A549 (cell line): ENCODE results near the gene EIF2B2. TPM values are rescaled to one million over a fixed set of nuclear protein-coding genes. Genes with fewer than 3 reads are reported as not detected.

Source experiments
- ATAC-seq, 2 experiments: fragments of 200-7000 bp in 1 of 2; fragments of >200 bp in 1 of 2; cut with Nextera tagmentation in 1 of 2; cut with Tn5 transposase in 1 of 2; 3 replicates each; pipeline versions ENCODE4 v1.8.0 to v1.9.1; 2018 to 2020; ENCODE audit warnings: mild to moderate bottlenecking in 1 of 2, moderate library complexity in 1 of 2
- CTCF ChIA-PET: fragments of 300-600 bp; sonication (Branson Sonifier 250); formaldehyde crosslinking; extraction: SDS; loops from one replicate; lab custom pipeline; 2021; ENCODE audit warnings: antibody characterized with exemption, inconsistent platforms; lab: Yijun Ruan, JAX
- POLR2A ChIA-PET: fragments of 350-600 bp; formaldehyde crosslinking; extraction: SDS; loops from one replicate; lab custom pipeline; 2021; ENCODE audit warnings: antibody characterized with exemption, inconsistent platforms; lab: Yijun Ruan, JAX
- DNase-seq, 2 experiments: peaks; one replicate each; pipeline versions ENCODE4 v3.0.0 to v3.0.0-alpha.2; 2011 to 2016; ENCODE audit warnings: low read depth in 1 of 2, low spot score in 1 of 2
- FAIRE-seq: peaks from 2 replicates; lab custom pipeline; 2011; peaks lifted over from hg19 to GRCh38; lab: Jason Lieb, UNC
- H3K27ac ChIP-seq, 2 experiments: fragments of >200 bp; sonication (Bioruptor Twin); formaldehyde crosslinking; 3 replicates each; pipeline ENCODE4 v1.5.1; 2016 to 2017
- H3K4me1 ChIP-seq: fragments of >200 bp; sonication (Bioruptor Twin); formaldehyde crosslinking; 3 replicates; pipeline ENCODE4 v1.6.1; 2016
- H3K4me2 ChIP-seq: fragments of >200 bp; sonication (Bioruptor Twin); formaldehyde crosslinking; 3 replicates; pipeline ENCODE4 v1.6.1; 2016
- H3K4me3 ChIP-seq: fragments of >200 bp; sonication (Bioruptor Twin); formaldehyde crosslinking; 3 replicates; pipeline ENCODE4 v1.5.1; 2016
- H3K9me3 ChIP-seq: fragments of >200 bp; sonication (Bioruptor Twin); formaldehyde crosslinking; 3 replicates; pipeline ENCODE4 v1.6.1; 2016
- BHLHE40 ChIP-seq: IDR thresholded peaks from 2 replicates; pipeline ENCODE4 v1.6.1; 2012; ENCODE audit warnings: low read depth, low read length, inconsistent platforms
- CBX2 ChIP-seq: fragments of 200-600 bp; sonication (generic); IDR thresholded peaks from 2 replicates; pipeline ENCODE4 v1.6.1; 2016; ENCODE audit warnings: low read depth, mild to moderate bottlenecking, borderline replicate concordance
- CBX8 ChIP-seq: fragments of 200-600 bp; sonication (generic); IDR thresholded peaks from 2 replicates; pipeline ENCODE4 v1.6.1; 2016
- CEBPB ChIP-seq, 2 experiments: fragments of >200 bp in 1 of 2; sonication (Bioruptor Twin) in 1 of 2; formaldehyde crosslinking in 1 of 2; IDR thresholded peaks; 2 replicates each; pipeline ENCODE4 v1.6.1; 2012 to 2016
- FOSB ChIP-seq: fragments of 250-450 bp; sonication (Bioruptor Pico); IDR thresholded peaks from 2 replicates; pipeline ENCODE4 v1.5.0; 2020; ENCODE audit warnings: mild to moderate bottlenecking, moderate library complexity
- FOSL2 ChIP-seq, 2 experiments: fragments of 450-650 bp in 1 of 2; fragments of >200 bp in 1 of 2; sonication (Bioruptor Twin) in 1 of 2; formaldehyde crosslinking; IDR thresholded peaks; 2 replicates each; pipeline versions ENCODE4 v1.5.0 to v1.6.1; 2016 to 2020; ENCODE audit warnings: mild to moderate bottlenecking in 1 of 2, moderate library complexity in 1 of 2
- HOXB5 ChIP-seq: fragments of 250-450 bp; sonication (Bioruptor Pico); IDR thresholded peaks from 2 replicates; pipeline ENCODE4 v1.5.0; 2020; ENCODE audit warnings: mild to moderate bottlenecking, moderate library complexity
- NFE2L2 ChIP-seq: fragments of 150-350 bp; conservative IDR thresholded peaks from 2 replicates; pipeline ENCODE4 v1.6.1; 2014; ENCODE audit warnings: low read length
- PHF8 ChIP-seq: fragments of 200-600 bp; sonication (generic); IDR thresholded peaks from 2 replicates; pipeline ENCODE4 v1.6.1; 2016; ENCODE audit warnings: low read depth, mild to moderate bottlenecking, antibody characterized with exemption, moderate library complexity, borderline replicate concordance
- SMC3 ChIP-seq: fragments of >200 bp; sonication (Bioruptor Twin); formaldehyde crosslinking; IDR thresholded peaks from 3 replicates; pipeline ENCODE4 v1.6.1; 2018; ENCODE audit warnings: inconsistent platforms
- TFCP2L1 ChIP-seq: fragments of 250-450 bp; sonication (Bioruptor Pico); IDR thresholded peaks from 2 replicates; pipeline ENCODE4 v1.5.0; 2021; ENCODE audit warnings: mild to moderate bottlenecking
- TP53 ChIP-seq: fragments of 250-450 bp; sonication (Bioruptor Pico); IDR thresholded peaks from 2 replicates; pipeline ENCODE4 v1.5.0; 2021; ENCODE audit warnings: mild to moderate bottlenecking, moderate library complexity
- ZC3H11A ChIP-seq: fragments of 450-650 bp; IDR thresholded peaks from 2 replicates; pipeline ENCODE4 v1.6.1; 2014; ENCODE audit warnings: antibody characterized with exemption, mild to moderate bottlenecking
- ZSCAN20 ChIP-seq: fragments of 250-450 bp; sonication (Bioruptor Pico); IDR thresholded peaks from 2 replicates; pipeline ENCODE4 v1.8.0; 2022; ENCODE audit warnings: mild to moderate bottlenecking, moderate library complexity
- WGBS: methylation state at CpG from one replicate; pipeline ENCODE4 v1.1.6; 2017; ENCODE audit errors: missing lambda C conversion rate; 5-methylcytosine and 5-hydroxymethylcytosine counted together
- polyA plus RNA-seq, 4 experiments: library from polyadenylated mRNA; depleted of rRNA in 3 of 4; stranded (reverse); fragments of >200 nt; fragmentation: RNase III in 1 of 4; extraction: RNeasy Plus Mini Kit Qiagen cat#74134 plus additional on column Dnase treatment in 1 of 4; gene quantifications; 2 replicates in 3 of 4; 3 replicates in 1 of 4; pipeline ENCODE4 v1.2.3, GENCODE V29; 2011 to 2017
- TF ChIP-seq, protein P1 (sequence below): fragments of 150-350 bp; IDR thresholded peaks from 2 replicates; pipeline ENCODE4 v1.6.1; 2014; ENCODE audit warnings: low read depth, mild to moderate bottlenecking, low read length
- TF ChIP-seq, protein P2 (sequence below): fragments of 200-600 bp; sonication (generic); IDR thresholded peaks from 2 replicates; pipeline ENCODE4 v1.6.1; 2016; ENCODE audit warnings: antibody characterized with exemption, mild to moderate bottlenecking, moderate library complexity
- TF ChIP-seq, protein P3 (sequence below): fragments of >200 bp; sonication (Bioruptor Twin); formaldehyde crosslinking; IDR thresholded peaks from 3 replicates; pipeline ENCODE4 v1.5.1; 2016
- TF ChIP-seq, protein P4 (sequence below): fragments of >200 bp; sonication (Bioruptor Twin); formaldehyde crosslinking; IDR thresholded peaks from 2 replicates; pipeline ENCODE4 v1.6.1; 2016
- TF ChIP-seq, protein P5 (sequence below): fragments of >200 bp; sonication (Bioruptor Twin); formaldehyde crosslinking; IDR thresholded peaks from 3 replicates; pipeline ENCODE4 v1.6.1; 2016
- TF ChIP-seq, protein P6 (sequence below): IDR thresholded peaks from 2 replicates; pipeline ENCODE4 v1.6.1; 2012

Gene EIF2B2
- polyA plus RNA-seq, 2 of the 4 experiments (the other 2 are of a cell fraction): 88.4 to 116 TPM

DNA sequence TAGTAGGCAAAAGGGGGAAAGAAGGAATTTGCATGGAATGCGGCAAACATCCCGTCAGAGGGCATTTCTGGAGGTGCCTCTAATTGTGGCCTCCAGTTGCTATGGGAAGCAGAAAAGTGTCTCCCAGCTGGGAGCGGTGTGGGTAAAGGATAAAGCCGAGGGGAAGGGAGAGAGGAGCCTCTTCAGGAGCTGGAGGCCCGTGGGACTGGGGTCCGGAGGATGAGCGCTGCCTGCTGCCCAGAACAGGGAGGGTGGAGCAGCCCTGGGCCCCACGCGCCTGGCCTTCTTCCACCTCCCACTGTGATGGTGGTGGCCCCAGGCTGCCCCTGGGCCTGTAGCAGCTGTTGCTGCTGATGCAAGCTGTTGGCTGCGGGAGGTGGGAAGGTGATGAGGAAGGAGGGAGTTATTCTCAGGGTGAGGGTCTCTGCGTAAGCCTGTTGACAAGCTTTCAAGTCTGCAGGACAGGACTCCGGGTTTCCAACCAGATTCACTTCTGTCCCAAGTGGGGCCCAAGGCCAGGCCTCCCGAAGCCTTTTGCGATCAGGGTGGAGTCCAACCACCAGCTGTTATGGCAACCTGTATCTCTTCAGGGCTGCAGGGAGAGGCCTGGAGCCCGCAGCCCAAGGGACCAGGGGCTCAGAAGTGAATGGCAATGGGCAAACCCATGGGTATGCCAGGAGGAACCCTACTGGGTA is 28.2 kb upstream of the EIF2B2 start:
- Histone ChIP-seq H3K4me1 (no peaks in the 10 kb centered on the region), H3K9me3 (no peaks in the 10 kb centered on the region), H3K4me2 (no peak overlapping the region), H3K4me3 (no peak overlapping the region), H3K27ac (no peak overlapping the region)
- POLR2A ChIA-PET: no interaction called here
- ATAC-seq: no peak
- CTCF ChIA-PET: interaction anchor here (0.8 to 2.9 kb wide), 6 partner anchors 11 to 114 kb away, joined by 3 to 10 read pairs (median 3); no protein-coding TSS in a partner anchor
- TF ChIP-seq, protein P1, sequence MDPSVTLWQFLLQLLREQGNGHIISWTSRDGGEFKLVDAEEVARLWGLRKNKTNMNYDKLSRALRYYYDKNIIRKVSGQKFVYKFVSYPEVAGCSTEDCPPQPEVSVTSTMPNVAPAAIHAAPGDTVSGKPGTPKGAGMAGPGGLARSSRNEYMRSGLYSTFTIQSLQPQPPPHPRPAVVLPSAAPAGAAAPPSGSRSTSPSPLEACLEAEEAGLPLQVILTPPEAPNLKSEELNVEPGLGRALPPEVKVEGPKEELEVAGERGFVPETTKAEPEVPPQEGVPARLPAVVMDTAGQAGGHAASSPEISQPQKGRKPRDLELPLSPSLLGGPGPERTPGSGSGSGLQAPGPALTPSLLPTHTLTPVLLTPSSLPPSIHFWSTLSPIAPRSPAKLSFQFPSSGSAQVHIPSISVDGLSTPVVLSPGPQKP: no peak
- no peak for TF ChIP-seq CBX8
- no peak for TF ChIP-seq FOSL2 (IDR thresholded peaks at IDR 0.05)
- no peak for TF ChIP-seq FOSL2 (CRISPR knock-in tag; IDR thresholded peaks at IDR 0.05)
- TF ChIP-seq, protein P2, sequence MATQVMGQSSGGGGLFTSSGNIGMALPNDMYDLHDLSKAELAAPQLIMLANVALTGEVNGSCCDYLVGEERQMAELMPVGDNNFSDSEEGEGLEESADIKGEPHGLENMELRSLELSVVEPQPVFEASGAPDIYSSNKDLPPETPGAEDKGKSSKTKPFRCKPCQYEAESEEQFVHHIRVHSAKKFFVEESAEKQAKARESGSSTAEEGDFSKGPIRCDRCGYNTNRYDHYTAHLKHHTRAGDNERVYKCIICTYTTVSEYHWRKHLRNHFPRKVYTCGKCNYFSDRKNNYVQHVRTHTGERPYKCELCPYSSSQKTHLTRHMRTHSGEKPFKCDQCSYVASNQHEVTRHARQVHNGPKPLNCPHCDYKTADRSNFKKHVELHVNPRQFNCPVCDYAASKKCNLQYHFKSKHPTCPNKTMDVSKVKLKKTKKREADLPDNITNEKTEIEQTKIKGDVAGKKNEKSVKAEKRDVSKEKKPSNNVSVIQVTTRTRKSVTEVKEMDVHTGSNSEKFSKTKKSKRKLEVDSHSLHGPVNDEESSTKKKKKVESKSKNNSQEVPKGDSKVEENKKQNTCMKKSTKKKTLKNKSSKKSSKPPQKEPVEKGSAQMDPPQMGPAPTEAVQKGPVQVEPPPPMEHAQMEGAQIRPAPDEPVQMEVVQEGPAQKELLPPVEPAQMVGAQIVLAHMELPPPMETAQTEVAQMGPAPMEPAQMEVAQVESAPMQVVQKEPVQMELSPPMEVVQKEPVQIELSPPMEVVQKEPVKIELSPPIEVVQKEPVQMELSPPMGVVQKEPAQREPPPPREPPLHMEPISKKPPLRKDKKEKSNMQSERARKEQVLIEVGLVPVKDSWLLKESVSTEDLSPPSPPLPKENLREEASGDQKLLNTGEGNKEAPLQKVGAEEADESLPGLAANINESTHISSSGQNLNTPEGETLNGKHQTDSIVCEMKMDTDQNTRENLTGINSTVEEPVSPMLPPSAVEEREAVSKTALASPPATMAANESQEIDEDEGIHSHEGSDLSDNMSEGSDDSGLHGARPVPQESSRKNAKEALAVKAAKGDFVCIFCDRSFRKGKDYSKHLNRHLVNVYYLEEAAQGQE: no peak
- no peak for TF ChIP-seq ZC3H11A
- no peak for TF ChIP-seq FOSB (CRISPR knock-in tag)
- no peak for TF ChIP-seq TP53
- no peak for TF ChIP-seq ZSCAN20 (CRISPR knock-in tag)
- no peak for TF ChIP-seq CBX2
- no peak for TF ChIP-seq SMC3
- TF ChIP-seq, protein P3, sequence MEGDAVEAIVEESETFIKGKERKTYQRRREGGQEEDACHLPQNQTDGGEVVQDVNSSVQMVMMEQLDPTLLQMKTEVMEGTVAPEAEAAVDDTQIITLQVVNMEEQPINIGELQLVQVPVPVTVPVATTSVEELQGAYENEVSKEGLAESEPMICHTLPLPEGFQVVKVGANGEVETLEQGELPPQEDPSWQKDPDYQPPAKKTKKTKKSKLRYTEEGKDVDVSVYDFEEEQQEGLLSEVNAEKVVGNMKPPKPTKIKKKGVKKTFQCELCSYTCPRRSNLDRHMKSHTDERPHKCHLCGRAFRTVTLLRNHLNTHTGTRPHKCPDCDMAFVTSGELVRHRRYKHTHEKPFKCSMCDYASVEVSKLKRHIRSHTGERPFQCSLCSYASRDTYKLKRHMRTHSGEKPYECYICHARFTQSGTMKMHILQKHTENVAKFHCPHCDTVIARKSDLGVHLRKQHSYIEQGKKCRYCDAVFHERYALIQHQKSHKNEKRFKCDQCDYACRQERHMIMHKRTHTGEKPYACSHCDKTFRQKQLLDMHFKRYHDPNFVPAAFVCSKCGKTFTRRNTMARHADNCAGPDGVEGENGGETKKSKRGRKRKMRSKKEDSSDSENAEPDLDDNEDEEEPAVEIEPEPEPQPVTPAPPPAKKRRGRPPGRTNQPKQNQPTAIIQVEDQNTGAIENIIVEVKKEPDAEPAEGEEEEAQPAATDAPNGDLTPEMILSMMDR: no peak
- TF ChIP-seq TFCP2L1: no peak
- TF ChIP-seq PHF8: no peak
- TF ChIP-seq, protein P4, sequence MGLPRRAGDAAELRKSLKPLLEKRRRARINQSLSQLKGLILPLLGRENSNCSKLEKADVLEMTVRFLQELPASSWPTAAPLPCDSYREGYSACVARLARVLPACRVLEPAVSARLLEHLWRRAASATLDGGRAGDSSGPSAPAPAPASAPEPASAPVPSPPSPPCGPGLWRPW: no peak
- TF ChIP-seq, protein P5, sequence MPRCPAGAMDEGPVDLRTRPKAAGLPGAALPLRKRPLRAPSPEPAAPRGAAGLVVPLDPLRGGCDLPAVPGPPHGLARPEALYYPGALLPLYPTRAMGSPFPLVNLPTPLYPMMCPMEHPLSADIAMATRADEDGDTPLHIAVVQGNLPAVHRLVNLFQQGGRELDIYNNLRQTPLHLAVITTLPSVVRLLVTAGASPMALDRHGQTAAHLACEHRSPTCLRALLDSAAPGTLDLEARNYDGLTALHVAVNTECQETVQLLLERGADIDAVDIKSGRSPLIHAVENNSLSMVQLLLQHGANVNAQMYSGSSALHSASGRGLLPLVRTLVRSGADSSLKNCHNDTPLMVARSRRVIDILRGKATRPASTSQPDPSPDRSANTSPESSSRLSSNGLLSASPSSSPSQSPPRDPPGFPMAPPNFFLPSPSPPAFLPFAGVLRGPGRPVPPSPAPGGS: no peak
- TF ChIP-seq NFE2L2: no peak
- TF ChIP-seq CEBPB (IDR thresholded peaks at IDR 0.05): no peak
- no peak for TF ChIP-seq BHLHE40
- no peak for TF ChIP-seq HOXB5
- TF ChIP-seq, protein P6, sequence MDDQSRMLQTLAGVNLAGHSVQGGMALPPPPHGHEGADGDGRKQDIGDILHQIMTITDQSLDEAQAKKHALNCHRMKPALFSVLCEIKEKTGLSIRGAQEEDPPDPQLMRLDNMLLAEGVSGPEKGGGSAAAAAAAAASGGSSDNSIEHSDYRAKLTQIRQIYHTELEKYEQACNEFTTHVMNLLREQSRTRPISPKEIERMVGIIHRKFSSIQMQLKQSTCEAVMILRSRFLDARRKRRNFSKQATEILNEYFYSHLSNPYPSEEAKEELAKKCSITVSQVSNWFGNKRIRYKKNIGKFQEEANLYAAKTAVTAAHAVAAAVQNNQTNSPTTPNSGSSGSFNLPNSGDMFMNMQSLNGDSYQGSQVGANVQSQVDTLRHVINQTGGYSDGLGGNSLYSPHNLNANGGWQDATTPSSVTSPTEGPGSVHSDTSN: no peak
- 77% methylated on average over 13 of the region's 15 CpGs for WGBS
- FAIRE-seq: no peak
- DNase-seq: no peak
